GM12878 (cell line): ENCODE measurements around the gene VMAC. TPM values are rescaled to one million over a fixed set of nuclear protein-coding genes. Genes with fewer than 3 reads are reported as not detected.
A peak's percentile ranks its signal among the peaks of the same experiment; 100 is the strongest.

Source experiments
- ATAC-seq: fragments of 200-7000 bp; cut with Tn5 transposase; 3 replicates; pipeline ENCODE4 v1.9.1; 2020; ENCODE audit warnings: mild to moderate bottlenecking, moderate library complexity
- BruUV-seq: library from RNA; stranded (reverse); fragments of 400-500 nt; replicated peaks from 2 replicates; lab custom pipeline; 2021; lab: Mats Ljungman, UMichigan
- CTCF ChIA-PET: fragments of 300-600 bp; sonication (Branson Sonifier 250); formaldehyde crosslinking; extraction: SDS; loops from one replicate; lab custom pipeline; 2021; ENCODE audit warnings: inconsistent platforms; lab: Yijun Ruan, JAX
- POLR2A ChIA-PET: fragments of 350-600 bp; formaldehyde crosslinking; extraction: SDS; loops from one replicate; lab custom pipeline; 2021; ENCODE audit warnings: inconsistent platforms; lab: Charles Lee
- RAD21 ChIA-PET: fragments of 300-600 bp; sonication (Branson Sonifier 250); formaldehyde crosslinking; loops from one replicate; lab custom pipeline; 2023; ENCODE audit warnings: antibody characterized with exemption; ENCODE audit not compliant: unreplicated experiment; lab: Charles Lee
- SMC1A ChIA-PET: fragments of 300-600 bp; sonication (Branson Sonifier 250); formaldehyde crosslinking; loops from one replicate; lab custom pipeline; 2023; ENCODE audit not compliant: unreplicated experiment, uncharacterized antibody; lab: Charles Lee
- DNase-seq: peaks from one replicate; pipeline ENCODE4 v3.0.0-alpha.2; 2011; ENCODE audit warnings: low read depth, low spot score
- FAIRE-seq: peaks from 3 replicates; lab custom pipeline; 2011; peaks lifted over from hg19 to GRCh38; lab: Jason Lieb, UNC
- H2AFZ ChIP-seq: 2 replicates; pipeline ENCODE4 v1.6.0; 2011; ENCODE audit warnings: low read depth, low read length, control low read depth; ENCODE audit not compliant: control insufficient read depth
- H3K27ac ChIP-seq: 2 replicates; pipeline ENCODE4 v1.5.1; 2011; ENCODE audit warnings: control low read depth; ENCODE audit not compliant: control insufficient read depth, insufficient read depth
- H3K27me3 ChIP-seq, 2 experiments: replicated peaks in 1 of 2; 2 replicates each; pipeline versions ENCODE4 v1.6.0 to v1.6.1; 2011; ENCODE audit warnings: low read length in 1 of 2; ENCODE audit not compliant: control insufficient read depth in 2 of 2, insufficient read depth in 2 of 2
- H3K36me3 ChIP-seq, 2 experiments: 2 replicates each; pipeline ENCODE4 v1.5.1; 2011; ENCODE audit warnings: low read length in 1 of 2; ENCODE audit not compliant: control insufficient read depth in 2 of 2, insufficient read depth in 2 of 2
- H3K4me1 ChIP-seq: 2 replicates; pipeline ENCODE4 v1.6.1; 2011; ENCODE audit warnings: mild to moderate bottlenecking, low read length, moderate library complexity, mixed read lengths; ENCODE audit not compliant: control insufficient read depth, insufficient read depth
- H3K4me2 ChIP-seq: 2 replicates; pipeline ENCODE4 v1.6.0; 2011; ENCODE audit warnings: control low read depth; ENCODE audit not compliant: control insufficient read depth, insufficient read depth
- H3K4me3 ChIP-seq: fragments of 200-600 bp; sonication (generic); 2 replicates; pipeline ENCODE4 v1.5.1; 2016
- H3K79me2 ChIP-seq: 2 replicates; pipeline ENCODE4 v1.6.0; 2011; ENCODE audit warnings: low read length; ENCODE audit not compliant: control insufficient read depth, insufficient read depth
- H3K9ac ChIP-seq: 2 replicates; pipeline ENCODE4 v1.8.0; 2011; ENCODE audit warnings: low read length, control low read depth, mixed read lengths; ENCODE audit not compliant: control insufficient read depth, insufficient read depth
- H3K9me3 ChIP-seq: replicated peaks from 3 replicates; pipeline ENCODE4 v1.5.1; 2011; ENCODE audit warnings: mild to moderate bottlenecking, low read length; ENCODE audit not compliant: control insufficient read depth, insufficient read depth
- H4K20me1 ChIP-seq: 2 replicates; pipeline ENCODE4 v1.6.0; 2011; ENCODE audit not compliant: control insufficient read depth, insufficient read depth
- ATF3 ChIP-seq: IDR thresholded peaks from 2 replicates; pipeline ENCODE4 v1.6.1; 2011; ENCODE audit warnings: low read depth, mild to moderate bottlenecking, low read length, moderate library complexity, borderline replicate concordance; ENCODE audit errors: extremely low read depth
- BCL3 ChIP-seq: IDR thresholded peaks from 2 replicates; pipeline ENCODE4 v1.6.1; 2011; ENCODE audit warnings: borderline replicate concordance, low read depth, mild to moderate bottlenecking, moderate library complexity, low read length; ENCODE audit not compliant: insufficient read depth, poor library complexity, severe bottlenecking
- BMI1 ChIP-seq: fragments of 450-650 bp; IDR thresholded peaks from 2 replicates; pipeline ENCODE4 v1.6.1; 2016; ENCODE audit warnings: mild to moderate bottlenecking, moderate library complexity, borderline replicate concordance
- HDAC6 ChIP-seq: fragments of 200-600 bp; sonication (generic); IDR thresholded peaks from one replicate; pipeline ENCODE4 v1.8.0; 2017; ENCODE audit warnings: antibody characterized with exemption; ENCODE audit not compliant: unreplicated experiment
- NFYA ChIP-seq: IDR thresholded peaks from 2 replicates; pipeline ENCODE4 v1.6.1; 2011; ENCODE audit warnings: low read depth, mild to moderate bottlenecking, low read length, improper control_type of control experiment, borderline replicate concordance
- PML ChIP-seq: IDR thresholded peaks from 2 replicates; pipeline ENCODE4 v1.6.1; 2012; ENCODE audit warnings: low read length, inconsistent platforms
- SMARCA5 ChIP-seq: fragments of 450-650 bp; IDR thresholded peaks from 2 replicates; pipeline ENCODE4 v1.6.1; 2017; ENCODE audit warnings: mild to moderate bottlenecking
- SMC3 ChIP-seq: IDR thresholded peaks from 2 replicates; pipeline ENCODE4 v1.6.1; 2011; ENCODE audit warnings: low read length, improper control_type of control experiment, borderline replicate concordance
- SREBF2 ChIP-seq: IDR thresholded peaks from 2 replicates; pipeline ENCODE4 v1.6.1; 2012; ENCODE audit warnings: mild to moderate bottlenecking, low read length
- TCF12 ChIP-seq: IDR thresholded peaks from 2 replicates; pipeline ENCODE4 v1.6.1; 2011; ENCODE audit warnings: low read depth, mild to moderate bottlenecking, low read length
- WRNIP1 ChIP-seq: IDR thresholded peaks from 2 replicates; pipeline ENCODE4 v1.6.1; 2011; ENCODE audit warnings: low read depth, low read length, improper control_type of control experiment, borderline replicate concordance
- ZBTB4 ChIP-seq: fragments of 450-650 bp; formaldehyde crosslinking; IDR thresholded peaks from 2 replicates; pipeline ENCODE4 v1.4.0; 2022; ENCODE audit warnings: mild to moderate bottlenecking, moderate library complexity
- ZNF217 ChIP-seq: fragments of 450-650 bp; IDR thresholded peaks from 2 replicates; pipeline ENCODE4 v1.6.1; 2017; ENCODE audit warnings: antibody characterized with exemption, mild to moderate bottlenecking
- ZNF622 ChIP-seq: fragments of 450-650 bp; IDR thresholded peaks from 2 replicates; pipeline ENCODE4 v1.6.1; 2017; ENCODE audit warnings: mild to moderate bottlenecking, inconsistent platforms
- WGBS: methylation state at CpG from one replicate; pipeline ENCODE4 v1.1.6; 2016; ENCODE audit warnings: low lambda C conversion rate; ENCODE audit not compliant: insufficient replicate concordance, insufficient coverage; ENCODE audit errors: missing lambda C conversion rate; 5-methylcytosine and 5-hydroxymethylcytosine counted together
- in situ Hi-C: fragments of 300-500 bp; cut with MboI; formaldehyde crosslinking; loops from 9 replicates; pipeline ENCODE4 v1.14.3; 2018; ENCODE audit warnings: mixed read lengths
- intact Hi-C: fragments of 100-400 bp; cut with micrococcal nuclease; formaldehyde crosslinking; loops from one replicate; pipeline ENCODE4 v1.14.2; 2022; ENCODE audit not compliant: unreplicated experiment
- polyA plus RNA-seq, 11 experiments: library from polyadenylated mRNA; depleted of rRNA in 4 of 11; unstranded in 6 of 11; stranded (reverse) in 5 of 11; fragments of >200 nt; fragmentation: Nextera tagmentation in 4 of 11; fragmentation: Illumina TruSeq in 1 of 11; extraction: Ambion mirVana in 4 of 11; extraction: Trizol in 1 of 11; gene quantifications; 1 replicate in 1 of 11; 2 replicates in 10 of 11; pipeline versions ENCODE4 v1.2.1 to v1.2.3, GENCODE V29; 2011 to 2016; ENCODE audit warnings: inconsistent platforms in 2 of 11, missing spikeins in 2 of 11, low read depth in 1 of 11
- total RNA-seq, 4 experiments: library from RNA; depleted of rRNA in 3 of 4; stranded (reverse); fragments of >200 nt in 3 of 4; fragmentation: Illumina TruSeq in 1 of 4; extraction: Trizol in 1 of 4; gene quantifications; 2 replicates each; pipeline versions ENCODE4 v1.2.1 to v1.2.3, GENCODE V29; 2013 to 2021

VMAC gene
- total and polyA plus RNA-seq, 10 of the 15 experiments (the other 5 are each of a cell fraction or from before 2014, with no cell fraction given): 0.18 to 6.8 (median 1.8) TPM

- H3K4me3 ChIP-seq: no peak overlapping the region
- H3K4me2 ChIP-seq: no peak overlapping the region
- peaks cover 19 to 56% of the 10 kb centered on the region in 2 experiments for H3K36me3 ChIP-seq
- RAD21 ChIA-PET: no interaction called here
- TF ChIP-seq SMARCA5 (no peak), TCF12 (no peak), BCL3 (peak; percentile 35)
- no TSS peak for BruUV-seq
- H2AFZ ChIP-seq: no peak overlapping the region
- no peaks in the 10 kb centered on the region for H3K4me1 ChIP-seq
- 98% methylated on average over 21 of the region's 21 CpGs for WGBS
- ATAC-seq: no peak
- H3K27ac ChIP-seq: no peak overlapping the region
- intact Hi-C loops: no loop called here
- CTCF ChIA-PET: no interaction called here
- H3K27me3 ChIP-seq: no peaks in the 10 kb centered on the region
- POLR2A ChIA-PET: no interaction called here
- in situ Hi-C loops: no loop called here
- no peaks in the 10 kb centered on the region for H4K20me1 ChIP-seq
- no peak overlapping the region for H3K9ac ChIP-seq
- H3K9me3 ChIP-seq: no peaks in the 10 kb centered on the region
- no peak for DNase-seq
- no peaks in the 10 kb centered on the region for H3K79me2 ChIP-seq
- SMC1A ChIA-PET: interaction anchor here (0.6 kb wide), 1 partner anchor 377 kb away, joined by 3 read pairs; no protein-coding TSS in a partner anchor
- no peak for FAIRE-seq
Measured at GRCh38 chr19:5921516-5922160, 17.0 kb downstream of the VMAC start.

- 99% methylated on average over 12 of the region's 12 CpGs for WGBS
- Histone ChIP-seq H4K20me1 (no peaks in the 10 kb centered on the region), H3K27me3 (no peaks in the 10 kb centered on the region), H3K27ac (no peak overlapping the region), H3K4me3 (no peak overlapping the region), H3K9ac (no peak overlapping the region), H3K79me2 (no peaks in the 10 kb centered on the region), H3K4me2 (no peak overlapping the region), H2AFZ (no peak overlapping the region), H3K4me1 (peaks cover under 1% of the 10 kb centered on the region; the same call in 1 of the 2 replicates), H3K36me3 (peaks cover 22 to 58% of the 10 kb centered on the region in 2 experiments), H3K9me3 (no peaks in the 10 kb centered on the region)
- CTCF ChIA-PET: no interaction called here
- ATAC-seq (no peak), FAIRE-seq (no peak), DNase-seq (no peak)
- SMC1A ChIA-PET: no interaction called here
- intact Hi-C loops: no loop called here
- no TSS peak for BruUV-seq
- RAD21 ChIA-PET: no interaction called here
- POLR2A ChIA-PET: no interaction called here
- in situ Hi-C loops: no loop called here
- TF ChIP-seq NFYA: no peak
- no peak for TF ChIP-seq WRNIP1
- no peak for TF ChIP-seq PML
- no peak for TF ChIP-seq BMI1
- TF ChIP-seq SREBF2: no peak
- no peak for TF ChIP-seq ATF3
- no peak for TF ChIP-seq ZBTB4 (CRISPR knock-in tag)
- no peak for TF ChIP-seq ZNF622
- TF ChIP-seq HDAC6: no peak
- TF ChIP-seq SMC3: no peak
- TF ChIP-seq ZNF217: no peak
Measured at GRCh38 chr19:5922161-5922545, 17.5 kb downstream of the VMAC start.
